GM18499 (cell line): ENCODE measurements around the gene CORO2B.

ENCODE experiments used
- ATAC-seq: cut with Tn5 transposase; IDR thresholded peaks from one replicate; pipeline ENCODE4 v1.9.1; 2021; ENCODE audit warnings: moderate number of reproducible peaks; ENCODE audit not compliant: insufficient read depth, unreplicated experiment

CORO2B gene

GRCh38 chr15:68623301-68623892 lies 44.6 kb downstream of the CORO2B start:
- no peak for ATAC-seq

- no peak for ATAC-seq
Observed at GRCh38 chr15:68625853-68626252, 47.1 kb downstream of the CORO2B start.

GRCh38 chr15:68626283-68626682 lies 47.5 kb downstream of the CORO2B start:
- ATAC-seq, result no peak

- no peak for ATAC-seq
Observed at GRCh38 chr15:68626739-68627138, 47.9 kb downstream of the CORO2B start.

- ATAC-seq, result no peak
Observed at GRCh38 chr15:68627476-68627875, 48.7 kb downstream of the CORO2B start.

GRCh38 chr15:68627995-68628394 lies 49.2 kb downstream of the CORO2B start:
- no peak for ATAC-seq

GRCh38 chr15:68629519-68630210 lies 50.9 kb downstream of the CORO2B start:
- no peak for ATAC-seq

- no peak for ATAC-seq
Observed at GRCh38 chr15:68630211-68630555, 51.4 kb downstream of the CORO2B start.

GRCh38 chr15:68630836-68631235 lies 52.0 kb downstream of the CORO2B start:
- no peak for ATAC-seq

- no peak for ATAC-seq
Observed at GRCh38 chr15:68631601-68632051, 52.8 kb downstream of the CORO2B start.

GRCh38 chr15:68632101-68632500 lies 53.3 kb downstream of the CORO2B start:
- ATAC-seq, result no peak

GRCh38 chr15:68633231-68634121 lies 54.7 kb downstream of the CORO2B start:
- no peak for ATAC-seq

- ATAC-seq, result no peak
Observed at GRCh38 chr15:68634122-68634482, 55.3 kb downstream of the CORO2B start.

- ATAC-seq, result no peak
Observed at GRCh38 chr15:68634531-68634930, 55.7 kb downstream of the CORO2B start.

GRCh38 chr15:68635141-68635540 lies 56.3 kb downstream of the CORO2B start:
- ATAC-seq, result no peak

- no peak for ATAC-seq
Observed at GRCh38 chr15:68636256-68636655, 57.5 kb downstream of the CORO2B start.

- no peak for ATAC-seq
Observed at GRCh38 chr15:68637767-68638404, 59.1 kb downstream of the CORO2B start.

- no peak for ATAC-seq
Observed at GRCh38 chr15:68638953-68639515, 60.2 kb downstream of the CORO2B start.

GRCh38 chr15:68639926-68640600 lies 61.3 kb downstream of the CORO2B start:
- no peak for ATAC-seq

- ATAC-seq, result no peak
Observed at GRCh38 chr15:68640791-68641331, 62.1 kb downstream of the CORO2B start.
